Gastroesophageal sphincter (tissue), 4 donors: ENCODE measurements around the gene AEN. TPM values are rescaled to one million over a fixed set of nuclear protein-coding genes. Genes with fewer than 3 reads are reported as not detected.

Source experiments
- ATAC-seq: fragments of 150-250 bp; one replicate; pipeline ENCODE4 v1.9.1; 2016; ENCODE audit warnings: mild to moderate bottlenecking, moderate library complexity
- H3K27ac ChIP-seq, 4 donors: fragments of 200-600 bp; sonication (generic) in 3 of 4; 1 replicate in 3 of 4; 2 replicates in 1 of 4; pipeline ENCODE4 v1.5.1; 2016 to 2019
- H3K27me3 ChIP-seq: fragments of 200-600 bp; sonication (generic); one replicate; pipeline ENCODE4 v1.5.1; 2019
- H3K36me3 ChIP-seq, 2 donors: fragments of 200-600 bp; sonication (generic); one replicate each; pipeline ENCODE4 v1.5.1; 2019; ENCODE audit warnings: control low read depth in 1 of 2
- H3K4me1 ChIP-seq, 3 donors: fragments of 200-600 bp; sonication (generic); 1 replicate in 2 of 3; 2 replicates in 1 of 3; pipeline ENCODE4 v1.5.1; 2016 to 2019; ENCODE audit warnings: control low read depth in 2 of 3
- H3K4me3 ChIP-seq, 2 donors: fragments of 200-600 bp; sonication (generic); one replicate each; pipeline ENCODE4 v1.5.1; 2019; ENCODE audit warnings: mild to moderate bottlenecking in 1 of 2, moderate library complexity in 1 of 2
- H3K9me3 ChIP-seq, 3 donors: fragments of 200-600 bp; sonication (generic); one replicate each; pipeline ENCODE4 v1.5.1; 2017 to 2019; ENCODE audit warnings: control low read depth in 2 of 3
- EP300 ChIP-seq: sonication (generic); formaldehyde crosslinking; IDR thresholded peaks from one replicate; pipeline ENCODE4 v1.6.1; 2017; ENCODE audit warnings: antibody characterized with exemption, mild to moderate bottlenecking
- POLR2A ChIP-seq, 2 donors: fragments of 450-650 bp; IDR thresholded peaks; one replicate each; pipeline ENCODE4 v1.6.1; 2017; ENCODE audit warnings: antibody characterized with exemption in 2 of 2, mild to moderate bottlenecking in 2 of 2, moderate library complexity in 1 of 2
- POLR2AphosphoS5 ChIP-seq: sonication (generic); formaldehyde crosslinking; IDR thresholded peaks from one replicate; pipeline ENCODE4 v1.6.1; 2017; ENCODE audit warnings: antibody characterized with exemption
- WGBS, 2 donors: methylation state at CpG; one replicate each; pipeline ENCODE4 v1.1.5; 2018; ENCODE audit warnings: low coverage in 1 of 2; 5-methylcytosine and 5-hydroxymethylcytosine counted together
- total RNA-seq, 4 donors: library from RNA; depleted of rRNA; stranded (reverse); fragments of >200 nt; gene quantifications; one replicate each; pipeline ENCODE4 v1.1.0, GENCODE V29; 2016
- TF ChIP-seq, protein P1 (sequence below), 4 experiments: fragments of 200-600 bp in 2 of 4; fragments of 450-650 bp in 2 of 4; sonication (generic) in 1 of 4; IDR thresholded peaks; one replicate each; pipeline ENCODE4 v1.5.1; 2017 to 2019; ENCODE audit warnings: antibody characterized with exemption in 4 of 4, mild to moderate bottlenecking in 2 of 4, moderate library complexity in 2 of 4

Gene AEN
- total RNA-seq, 4 donors from 2014 or later: 11.0 to 23.4 (median 18.1) TPM

- TF ChIP-seq EP300 (no peak), POLR2AphosphoS5 (no peak), POLR2A (IDR thresholded peaks at IDR 0.05) (no peak)
- TF ChIP-seq, protein P1, sequence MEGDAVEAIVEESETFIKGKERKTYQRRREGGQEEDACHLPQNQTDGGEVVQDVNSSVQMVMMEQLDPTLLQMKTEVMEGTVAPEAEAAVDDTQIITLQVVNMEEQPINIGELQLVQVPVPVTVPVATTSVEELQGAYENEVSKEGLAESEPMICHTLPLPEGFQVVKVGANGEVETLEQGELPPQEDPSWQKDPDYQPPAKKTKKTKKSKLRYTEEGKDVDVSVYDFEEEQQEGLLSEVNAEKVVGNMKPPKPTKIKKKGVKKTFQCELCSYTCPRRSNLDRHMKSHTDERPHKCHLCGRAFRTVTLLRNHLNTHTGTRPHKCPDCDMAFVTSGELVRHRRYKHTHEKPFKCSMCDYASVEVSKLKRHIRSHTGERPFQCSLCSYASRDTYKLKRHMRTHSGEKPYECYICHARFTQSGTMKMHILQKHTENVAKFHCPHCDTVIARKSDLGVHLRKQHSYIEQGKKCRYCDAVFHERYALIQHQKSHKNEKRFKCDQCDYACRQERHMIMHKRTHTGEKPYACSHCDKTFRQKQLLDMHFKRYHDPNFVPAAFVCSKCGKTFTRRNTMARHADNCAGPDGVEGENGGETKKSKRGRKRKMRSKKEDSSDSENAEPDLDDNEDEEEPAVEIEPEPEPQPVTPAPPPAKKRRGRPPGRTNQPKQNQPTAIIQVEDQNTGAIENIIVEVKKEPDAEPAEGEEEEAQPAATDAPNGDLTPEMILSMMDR (IDR thresholded peaks at IDR 0.05): no peak
- Histone ChIP-seq H3K9me3 (no peaks in the 10 kb centered on the region), H3K36me3 (no peaks in the 10 kb centered on the region), H3K4me1 (peaks cover 0 to 26% (median 0%) of the 10 kb centered on the region in 3 donors), H3K27ac (no peak overlapping the region), H3K4me3 (no peak overlapping the region), H3K27me3 (no peaks in the 10 kb centered on the region)
- no peak for ATAC-seq
- 80 to 100% methylated on average over 1 of the region's 9 CpGs for WGBS, 2 donors
Measured at GRCh38 chr15:88644741-88645140, 23.6 kb downstream of the AEN start.

DNA sequence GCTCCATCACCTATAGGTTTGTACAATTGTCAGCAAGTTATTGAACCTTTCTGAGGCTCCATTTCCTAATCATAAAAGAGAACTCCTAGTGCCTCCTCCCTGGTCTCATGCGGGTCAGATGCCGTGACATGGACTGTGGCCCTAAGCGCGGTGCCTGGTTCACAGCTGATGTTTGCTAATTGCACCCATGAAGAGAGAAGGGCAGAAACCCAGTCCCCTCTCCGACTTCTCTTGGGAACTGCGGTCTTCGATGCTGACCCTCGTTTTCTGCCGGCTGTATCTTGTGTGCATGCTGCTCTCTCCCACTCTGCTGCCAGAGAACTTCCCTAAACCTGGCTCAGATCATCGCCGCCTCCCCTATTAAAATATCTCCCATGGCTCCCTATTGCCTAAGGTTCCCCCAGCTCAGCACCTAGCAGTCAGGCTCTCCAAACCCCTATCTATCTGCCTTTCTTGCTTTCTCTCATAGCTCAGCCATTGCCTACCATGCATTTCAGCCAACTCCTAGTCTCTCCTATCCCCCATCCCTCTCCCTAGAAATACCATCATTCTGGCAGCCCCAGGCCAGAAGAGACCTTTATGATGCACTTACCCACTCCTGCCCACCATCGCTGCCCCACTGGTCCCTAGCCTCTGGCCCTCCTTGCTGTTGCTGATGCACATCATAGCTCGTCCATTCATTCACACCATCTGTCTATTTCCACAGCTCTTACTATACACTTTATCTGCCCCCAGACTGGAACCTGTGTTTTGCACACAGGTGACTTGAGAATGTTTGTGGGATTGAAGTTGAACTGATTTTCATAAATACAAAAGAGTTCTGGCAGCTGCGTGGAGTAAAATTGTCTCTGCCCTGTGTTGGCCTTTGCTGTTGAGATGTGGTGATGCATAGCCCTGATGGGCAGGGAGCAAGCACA is 24.3 kb downstream of the AEN start:
- no peak for TF ChIP-seq POLR2AphosphoS5
- TF ChIP-seq, protein P1 (IDR thresholded peaks at IDR 0.05): no peak
- TF ChIP-seq EP300: no peak
- no peak for TF ChIP-seq POLR2A (IDR thresholded peaks at IDR 0.05)
- WGBS, 2 donors: 83 to 94% methylated on average over 3 to 14 of the region's 14 CpGs
- H3K4me3 ChIP-seq: no peak overlapping the region
- peaks cover 0 to 23% (median 0%) of the 10 kb centered on the region in 3 donors for H3K4me1 ChIP-seq
- H3K27me3 ChIP-seq: no peaks in the 10 kb centered on the region
- no peak for ATAC-seq
- H3K27ac ChIP-seq: no peak overlapping the region
- no peaks in the 10 kb centered on the region for H3K9me3 ChIP-seq
- H3K36me3 ChIP-seq: no peaks in the 10 kb centered on the region

DNA sequence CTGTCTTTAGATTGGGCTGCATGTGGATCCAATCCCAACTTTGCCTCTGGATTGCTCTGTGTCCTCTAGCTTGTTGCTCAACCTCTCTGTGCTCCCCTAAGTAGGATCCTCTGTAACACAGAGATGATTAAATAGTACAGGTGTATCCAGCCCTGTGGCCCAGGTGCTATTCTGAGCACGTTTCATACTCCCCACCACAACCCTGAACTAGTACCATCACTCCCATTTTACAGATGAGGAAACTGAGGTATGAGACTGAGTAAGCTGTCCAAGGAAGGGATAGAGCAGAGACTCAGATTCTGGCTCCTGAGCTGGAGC is 24.9 kb downstream of the AEN start:
- no peaks in the 10 kb centered on the region for H3K36me3 ChIP-seq
- no peaks in the 10 kb centered on the region for H3K9me3 ChIP-seq
- H3K4me1 ChIP-seq: peaks cover 0 to 22% (median 0%) of the 10 kb centered on the region in 3 donors
- H3K27me3 ChIP-seq: no peaks in the 10 kb centered on the region
- H3K27ac ChIP-seq: no peak overlapping the region
- no peak for ATAC-seq
- no peak overlapping the region for H3K4me3 ChIP-seq
- TF ChIP-seq POLR2A (IDR thresholded peaks at IDR 0.05): no peak
- TF ChIP-seq EP300: no peak
- TF ChIP-seq, protein P1 (IDR thresholded peaks at IDR 0.05): no peak
- TF ChIP-seq POLR2AphosphoS5: no peak
- WGBS, 2 donors: 80% methylated on average over 1 of the region's 1 CpG; no CpG with 5 or more reads in 1 of the 2 donors

- TF ChIP-seq, protein P1 (IDR thresholded peaks at IDR 0.05): no peak
- no peak for TF ChIP-seq EP300
- TF ChIP-seq POLR2AphosphoS5: no peak
- TF ChIP-seq POLR2A (IDR thresholded peaks at IDR 0.05): no peak
- no peak overlapping the region for H3K27ac ChIP-seq
- no peak for ATAC-seq
- WGBS, 2 donors: 100% methylated on average over 1 of the region's 5 CpGs; no CpG with 5 or more reads in 1 of the 2 donors
- H3K27me3 ChIP-seq: no peaks in the 10 kb centered on the region
- H3K36me3 ChIP-seq: no peaks in the 10 kb centered on the region
- H3K4me3 ChIP-seq: no peak overlapping the region
- H3K9me3 ChIP-seq: no peaks in the 10 kb centered on the region
- peaks cover 0 to 22% (median 0%) of the 10 kb centered on the region in 3 donors for H3K4me1 ChIP-seq
Measured at GRCh38 chr15:88646951-88647350, 25.8 kb downstream of the AEN start.
